GM21423 (cell line): Measurements from ENCODE around the gene PARD3.
"Not testable (repeated sequence)": the region's sequence is repeated elsewhere in the genome, so short reads cannot be mapped to it uniquely, and the experiment has no call there.

Experiments used
- ATAC-seq: cut with Tn5 transposase; IDR thresholded peaks from one replicate; pipeline ENCODE4 v1.9.1; 2021; ENCODE audit warnings: mild to moderate bottlenecking, moderate library complexity; ENCODE audit not compliant: unreplicated experiment

The PARD3 gene

DNA sequence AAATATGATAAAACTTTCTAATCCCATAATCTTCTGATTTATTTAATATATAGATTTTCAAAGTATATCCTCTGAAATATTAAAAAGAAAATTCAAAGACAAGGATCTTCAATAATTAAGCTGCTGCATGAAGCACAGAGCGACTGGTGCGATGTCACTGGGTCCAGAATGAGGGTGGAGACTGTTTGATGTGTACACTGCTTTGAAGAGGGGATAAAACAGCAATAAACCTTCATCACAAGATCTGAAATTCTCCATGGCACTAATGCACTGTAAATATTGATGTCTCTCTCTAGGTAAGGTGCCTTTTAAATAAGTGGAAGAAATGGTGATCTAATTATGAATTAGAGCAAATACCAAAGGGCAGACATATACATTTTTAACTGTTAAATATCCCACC is 337.8 kb downstream of the PARD3 start:
- no peak for ATAC-seq

DNA sequence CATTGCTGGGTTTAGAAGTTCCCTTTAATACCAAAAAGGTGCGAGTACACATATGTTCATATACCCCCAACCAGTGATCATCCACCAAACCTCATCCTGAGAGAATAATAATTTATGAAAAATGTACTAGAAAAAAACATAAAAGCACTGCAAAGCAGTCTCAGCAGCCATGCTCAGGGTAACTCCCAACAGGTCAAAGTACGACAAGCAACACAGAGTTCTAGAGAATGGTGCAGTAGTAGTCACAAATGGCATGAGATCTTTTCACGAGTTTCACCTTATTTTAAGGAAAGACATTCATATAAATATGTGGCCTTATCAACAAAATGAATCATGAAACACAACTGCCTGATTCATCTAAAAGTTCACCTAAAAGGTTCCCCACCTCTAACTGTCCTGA is 338.5 kb downstream of the PARD3 start:
- no peak for ATAC-seq

DNA sequence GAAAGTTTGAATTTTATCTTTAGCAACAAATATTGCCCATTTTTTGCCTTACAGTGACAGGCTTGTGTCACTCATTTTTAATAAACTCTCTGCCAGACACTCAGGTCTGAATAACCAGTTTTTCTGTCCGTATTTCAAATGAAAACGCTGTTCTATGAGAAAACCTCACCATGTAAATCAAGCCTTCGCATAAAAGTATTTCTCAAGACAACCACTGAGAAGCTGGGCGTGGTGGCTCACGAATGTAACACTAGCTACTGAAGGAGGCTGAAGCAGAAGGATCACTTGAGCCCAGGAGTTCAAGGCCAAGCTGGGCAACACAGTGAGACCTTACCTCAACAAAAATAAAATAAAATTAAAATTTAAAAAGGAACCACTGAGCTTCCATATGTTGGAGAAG is 339.3 kb downstream of the PARD3 start:
- no peak for ATAC-seq

DNA sequence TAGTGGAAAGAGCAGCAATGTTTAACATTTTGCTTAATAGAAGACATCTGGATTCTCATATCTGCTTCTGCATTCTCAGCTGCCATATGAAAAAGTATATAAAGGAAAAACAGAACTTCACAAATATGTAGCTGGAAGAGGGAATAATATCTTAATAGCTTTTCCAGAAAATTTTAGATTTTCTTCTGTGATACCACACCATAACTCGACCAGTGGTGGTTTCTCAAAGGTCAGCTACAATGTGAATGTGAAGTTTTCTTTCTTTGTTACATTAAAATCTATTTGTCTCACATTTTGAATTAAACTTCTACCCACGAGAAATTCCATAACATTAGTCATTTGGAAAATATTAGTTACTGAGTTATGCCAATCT is 339.8 kb downstream of the PARD3 start:
- no peak for ATAC-seq

DNA sequence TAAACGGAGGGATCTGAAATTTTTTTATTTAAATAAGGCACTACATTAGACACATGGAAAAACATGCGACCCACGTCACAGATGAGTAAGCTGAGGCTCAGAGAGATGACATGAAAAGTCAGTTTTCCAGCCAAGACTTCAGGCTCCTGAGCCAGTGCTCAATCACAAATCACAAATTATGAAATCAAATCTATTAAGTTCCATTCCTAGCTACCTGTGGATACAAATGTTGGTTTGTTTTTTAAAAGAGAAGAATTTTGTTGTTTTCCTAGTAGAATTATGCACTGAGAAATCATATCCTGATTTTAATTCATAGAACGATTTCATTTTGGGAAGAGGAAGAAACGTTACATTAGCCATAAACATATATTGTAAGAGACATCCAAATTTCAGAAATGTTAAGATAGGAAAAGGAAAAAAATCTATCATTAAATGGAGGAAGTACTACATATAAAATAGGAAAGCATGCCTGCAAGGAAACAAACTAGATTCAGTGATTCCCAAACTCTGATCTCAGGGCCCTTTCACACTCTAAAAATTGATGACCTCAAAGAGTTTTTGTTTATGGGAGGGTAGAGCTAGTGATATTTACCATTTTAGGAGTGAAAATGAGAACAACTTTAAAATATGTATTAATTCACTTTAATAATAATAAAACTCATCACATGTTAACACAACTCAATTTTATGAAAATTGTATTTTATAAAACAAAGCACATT is 340.4 kb downstream of the PARD3 start:
- ATAC-seq = no peak

DNA sequence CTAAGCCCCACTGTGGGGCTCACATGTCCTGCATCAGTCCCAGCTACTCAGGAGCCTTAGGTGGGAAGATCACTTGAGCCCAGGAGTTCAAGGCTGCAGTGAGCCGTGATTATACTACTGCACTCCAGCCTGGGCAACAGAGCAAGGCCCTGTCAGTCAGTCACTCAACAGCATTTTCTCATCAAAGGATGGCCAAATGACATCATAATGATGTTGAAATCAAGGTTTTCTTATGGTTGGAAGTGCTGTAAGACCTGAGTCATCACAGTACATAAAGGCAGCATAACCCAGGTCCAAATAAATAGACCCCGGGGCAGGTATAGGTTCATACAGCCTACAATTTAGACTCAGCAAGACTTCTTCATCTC is 341.1 kb downstream of the PARD3 start:
- ATAC-seq = no peak

DNA sequence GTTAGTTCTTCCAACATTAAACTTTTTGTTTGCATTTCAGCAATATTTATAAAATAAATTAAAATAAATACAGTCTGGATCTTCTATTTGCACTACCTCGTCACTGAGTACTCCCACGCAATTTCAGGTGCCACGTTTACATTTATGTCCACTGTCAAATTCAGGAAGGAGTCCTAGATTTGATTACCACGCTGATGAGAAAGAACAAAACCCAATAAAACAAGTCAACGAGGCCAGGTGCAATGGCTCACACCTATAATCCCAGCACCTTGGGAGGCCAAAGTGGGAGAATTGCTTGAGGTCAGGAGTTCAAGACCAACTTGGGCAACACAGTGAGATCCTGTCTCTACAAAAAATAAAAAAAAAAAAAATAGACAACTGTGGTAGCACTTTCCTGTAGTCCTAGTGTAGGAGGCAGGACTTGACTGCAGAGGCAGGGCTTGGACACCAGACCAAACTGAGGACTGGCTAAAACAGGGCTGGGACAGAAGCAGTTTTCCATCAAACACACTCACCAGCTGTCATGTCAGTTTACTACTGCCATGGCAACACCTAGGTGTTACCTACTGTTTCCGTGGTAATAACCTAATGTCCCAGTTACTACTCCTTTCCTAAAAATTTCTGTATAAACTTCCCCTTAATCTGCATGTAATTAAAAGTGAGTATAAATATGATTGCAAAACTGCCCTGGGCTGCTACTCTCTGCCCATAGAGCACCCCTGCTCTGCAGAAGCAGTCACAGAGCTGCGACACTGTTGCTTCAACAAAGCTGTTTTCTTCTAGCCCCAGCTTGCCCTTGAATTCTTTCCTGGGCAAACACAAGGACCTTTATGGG is 341.7 kb downstream of the PARD3 start:
- ATAC-seq = no peak

DNA sequence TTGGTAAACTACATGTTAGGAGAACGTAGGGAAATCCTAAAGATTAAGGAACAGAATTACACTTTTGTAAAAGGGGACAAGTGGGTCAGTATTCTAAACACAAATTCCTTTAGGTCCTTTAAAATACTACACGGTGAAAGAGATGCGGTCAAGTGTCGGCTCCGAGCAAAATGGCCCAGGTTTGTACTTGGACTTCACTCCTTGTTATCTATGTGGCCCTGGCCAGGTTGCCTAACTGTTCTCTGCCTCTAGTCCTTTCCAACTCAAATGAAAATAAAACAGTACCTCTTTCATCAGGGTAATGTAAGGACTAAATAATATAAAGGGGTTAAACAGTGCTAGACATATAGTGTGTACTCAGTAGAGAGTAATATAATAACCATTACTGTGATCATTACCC is 344.8 kb downstream of the PARD3 start:
- ATAC-seq = no peak

DNA sequence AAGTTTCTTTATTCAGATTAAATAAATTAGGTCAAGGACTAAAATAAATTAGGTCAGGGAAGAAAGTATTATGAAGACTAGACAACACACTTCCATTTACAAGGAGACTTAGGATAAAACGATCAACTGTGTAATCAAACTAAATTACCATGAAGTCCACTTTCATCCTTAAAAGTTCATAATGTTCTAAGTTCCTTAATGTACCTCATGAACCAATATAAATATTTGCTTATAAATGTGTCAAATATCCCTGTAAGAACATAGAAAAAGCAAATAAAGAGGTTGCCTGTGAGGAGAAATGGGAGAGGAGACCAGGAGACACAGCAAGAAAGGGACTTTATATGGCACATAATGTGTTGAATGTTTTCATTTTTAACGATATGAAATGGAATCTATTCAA is 345.6 kb downstream of the PARD3 start:
- ATAC-seq = no peak

DNA sequence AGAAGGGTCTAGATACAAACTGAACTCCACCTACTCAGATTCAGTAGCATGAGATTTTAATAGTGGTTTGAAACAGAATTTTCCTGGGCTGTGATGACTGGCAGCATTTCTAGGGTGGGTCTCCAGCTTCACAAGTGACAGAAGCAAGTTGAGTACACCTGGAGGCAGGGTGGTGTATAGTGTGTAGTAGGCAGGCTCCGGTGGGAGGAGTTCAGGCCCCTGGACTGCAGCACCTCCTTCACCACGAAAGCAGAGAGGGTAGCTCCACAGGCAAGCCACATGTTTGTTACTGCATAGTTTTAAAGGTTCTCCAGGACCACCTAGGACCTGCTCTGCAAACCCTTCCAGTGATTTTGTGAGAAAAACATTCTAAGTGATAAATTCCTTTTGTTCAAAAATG is 347.2 kb downstream of the PARD3 start:
- no peak for ATAC-seq

DNA sequence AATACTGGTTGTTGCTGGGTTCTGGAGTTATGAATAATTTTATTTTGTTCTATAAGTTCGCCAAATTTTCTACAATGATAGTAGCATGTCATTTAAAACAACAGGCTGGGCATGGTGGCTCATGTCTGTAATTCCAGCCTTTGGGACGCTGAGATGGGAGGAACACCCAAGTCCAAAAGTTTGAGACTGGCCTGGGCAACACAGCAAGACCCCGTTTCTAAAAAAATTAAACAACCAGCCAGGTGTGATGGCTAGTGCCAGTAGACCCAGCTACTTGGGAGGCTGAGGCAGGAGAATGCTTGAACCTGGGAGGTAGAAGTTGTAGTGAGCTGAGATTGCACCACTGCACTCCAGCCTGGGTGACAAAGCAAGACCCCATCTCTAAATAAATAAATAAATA is 347.7 kb downstream of the PARD3 start:
- ATAC-seq = no peak

DNA sequence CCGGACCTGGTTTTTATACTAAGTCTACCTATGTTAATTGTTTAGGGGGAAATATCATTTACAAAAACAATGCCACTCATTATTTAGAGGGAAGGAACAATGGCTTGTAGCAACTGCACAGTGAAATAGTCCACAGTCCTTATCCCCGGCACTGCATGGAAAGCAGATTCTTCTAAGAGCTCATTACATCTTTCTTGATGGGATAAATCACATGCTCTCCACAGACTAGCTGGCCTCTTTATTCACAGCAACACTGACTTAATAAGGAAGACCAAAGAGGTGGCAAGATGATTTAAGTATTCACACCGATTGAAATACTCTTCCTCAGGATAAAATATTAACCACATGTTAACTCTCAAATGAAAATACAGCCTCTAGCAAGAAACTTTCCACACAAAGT is 349.4 kb downstream of the PARD3 start:
- ATAC-seq = no peak

DNA sequence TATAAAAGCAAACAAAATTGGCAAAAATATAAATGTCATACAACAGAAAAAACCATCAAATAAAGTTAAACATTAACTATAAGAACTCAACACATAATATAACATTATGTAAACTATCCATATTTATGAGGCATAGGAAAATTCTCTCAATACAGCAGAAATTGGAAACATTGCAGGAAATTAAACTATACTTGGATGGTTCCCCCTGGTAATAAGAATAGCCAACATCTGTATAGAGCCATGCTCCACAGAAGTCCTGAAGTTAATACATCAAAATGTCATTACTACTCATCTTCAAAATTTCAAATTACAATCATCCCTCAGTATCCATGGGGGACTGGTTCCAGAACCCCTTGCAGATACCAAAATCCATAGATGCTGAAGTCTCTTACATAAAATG is 350.5 kb downstream of the PARD3 start:
- no peak for ATAC-seq

DNA sequence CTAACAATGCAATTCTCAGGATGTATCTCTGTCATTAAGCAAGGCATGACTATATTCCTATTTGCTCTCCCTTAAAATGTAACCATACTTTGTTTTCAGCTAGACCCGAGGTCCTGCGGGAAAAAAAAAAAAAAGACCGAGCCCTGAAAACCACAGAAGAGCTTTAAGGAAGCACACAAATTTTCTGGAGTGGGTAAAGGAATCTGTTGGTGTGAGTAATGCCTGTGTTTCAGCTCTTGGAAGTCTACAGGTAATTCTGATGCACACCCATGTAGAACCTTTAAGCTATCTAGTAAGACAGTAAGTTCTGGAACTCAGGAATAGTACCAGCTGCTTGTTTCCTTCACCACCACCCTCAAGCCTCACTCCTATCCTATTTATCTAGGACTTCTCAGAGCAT is 351.1 kb downstream of the PARD3 start:
- ATAC-seq = no peak

DNA sequence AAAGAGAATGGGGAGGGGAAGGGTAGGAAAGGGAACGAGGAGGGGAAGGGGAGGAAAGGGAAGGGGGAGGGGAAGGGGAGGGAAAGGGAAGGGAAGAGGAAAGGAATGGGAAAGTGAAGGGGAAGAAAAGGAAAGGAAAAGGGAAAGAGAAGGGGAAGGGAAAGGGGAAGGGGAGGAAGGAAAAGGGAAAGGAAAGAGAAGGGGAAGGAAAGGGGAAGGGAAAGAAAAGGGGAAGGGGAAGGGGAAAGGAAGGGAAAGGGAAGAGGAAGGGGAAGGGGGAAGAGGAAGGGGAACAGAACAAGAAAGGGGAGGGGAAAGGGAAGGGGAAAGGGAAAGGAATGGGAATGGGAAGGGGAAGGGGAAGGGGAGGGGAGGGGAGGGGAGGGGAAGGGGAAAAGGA is 352.1 kb downstream of the PARD3 start:
- no peak for ATAC-seq

DNA sequence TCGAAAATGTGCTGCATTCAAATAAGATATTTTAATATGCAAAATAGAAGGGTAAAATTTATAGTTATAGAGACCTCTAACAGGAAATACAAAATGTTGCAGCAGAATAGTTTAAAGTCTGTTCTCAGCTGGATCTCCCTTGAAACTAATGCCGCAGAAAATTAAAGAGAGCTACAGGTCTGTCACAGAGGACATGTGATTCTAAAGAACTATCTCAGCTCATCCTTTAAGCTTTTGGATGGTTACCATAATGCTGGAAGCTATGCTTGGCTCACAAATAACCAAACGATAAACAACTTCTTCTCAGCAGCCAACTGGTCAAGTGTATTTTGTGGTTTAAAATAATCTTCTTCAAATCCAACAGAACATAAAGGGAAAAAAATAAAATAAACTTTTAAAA is 353.0 kb downstream of the PARD3 start:
- no peak for ATAC-seq

DNA sequence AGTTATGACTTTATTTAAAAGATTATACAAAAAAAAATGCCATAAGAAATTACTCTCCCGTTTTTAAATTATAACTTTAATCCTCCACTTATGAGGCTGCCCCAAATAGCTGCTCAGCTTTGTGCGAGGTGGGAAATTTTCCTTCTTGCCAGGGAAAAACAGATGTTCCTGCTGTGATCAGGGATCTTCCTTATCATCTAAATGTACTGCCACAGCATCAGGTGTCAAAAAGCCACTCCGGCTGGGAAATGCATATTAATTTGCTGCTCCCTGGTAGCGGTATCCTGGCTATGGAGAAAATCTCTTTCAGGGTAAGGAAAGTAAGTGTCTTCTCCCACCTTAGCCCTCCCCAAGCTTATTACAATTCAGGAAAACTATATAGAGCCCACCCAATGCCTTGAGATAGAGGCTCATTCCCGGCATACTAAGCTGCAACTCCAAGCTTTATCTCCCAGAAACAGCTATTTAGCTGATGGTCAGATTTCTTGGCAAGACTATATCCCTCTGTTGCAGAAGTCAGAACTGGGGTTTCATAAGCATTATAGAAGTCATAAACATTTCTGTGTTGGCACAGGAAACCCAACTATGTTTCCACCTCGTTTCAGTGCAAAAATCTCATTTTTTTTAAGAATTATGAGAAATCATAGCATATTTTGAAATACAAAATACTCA is 360.4 kb downstream of the PARD3 start:
- no peak for ATAC-seq

DNA sequence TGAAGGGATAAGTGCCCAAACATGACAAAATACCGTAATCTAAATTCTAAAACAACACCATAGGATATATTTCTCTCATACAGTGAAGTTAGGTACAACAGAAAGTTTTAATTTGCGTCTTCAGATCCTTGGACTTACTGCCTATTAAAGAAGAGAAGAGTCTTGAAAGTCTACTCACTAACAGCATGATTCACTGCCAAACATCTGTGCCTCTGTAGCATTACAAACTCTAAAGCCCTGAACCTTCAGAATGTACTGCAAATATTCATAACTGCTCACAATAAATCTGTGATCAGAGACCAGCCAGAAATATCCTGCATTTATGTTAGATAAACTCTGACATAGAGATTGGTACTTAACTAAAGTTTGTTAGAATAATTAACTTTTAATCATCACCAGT is 365.3 kb downstream of the PARD3 start:
- no peak for ATAC-seq

DNA sequence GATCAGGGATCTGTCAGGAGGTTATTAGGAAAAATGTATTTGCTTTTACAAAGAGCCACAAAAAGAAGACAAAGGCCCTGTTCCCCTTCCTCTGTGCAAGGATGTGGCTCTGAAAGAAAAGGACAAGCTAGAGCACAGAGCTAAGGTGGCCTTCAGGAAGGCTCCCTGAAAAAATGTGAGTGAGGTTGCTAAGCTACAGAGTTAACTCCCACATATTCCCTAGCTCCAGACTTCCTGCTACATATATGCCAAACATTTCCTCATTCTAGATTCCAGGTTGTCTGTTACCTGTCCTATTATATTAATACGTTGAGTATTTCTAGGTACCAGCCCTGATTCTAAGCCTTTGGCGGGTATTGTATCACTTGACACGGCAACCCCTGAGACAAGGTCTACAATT is 369.0 kb downstream of the PARD3 start:
- no peak for ATAC-seq

DNA sequence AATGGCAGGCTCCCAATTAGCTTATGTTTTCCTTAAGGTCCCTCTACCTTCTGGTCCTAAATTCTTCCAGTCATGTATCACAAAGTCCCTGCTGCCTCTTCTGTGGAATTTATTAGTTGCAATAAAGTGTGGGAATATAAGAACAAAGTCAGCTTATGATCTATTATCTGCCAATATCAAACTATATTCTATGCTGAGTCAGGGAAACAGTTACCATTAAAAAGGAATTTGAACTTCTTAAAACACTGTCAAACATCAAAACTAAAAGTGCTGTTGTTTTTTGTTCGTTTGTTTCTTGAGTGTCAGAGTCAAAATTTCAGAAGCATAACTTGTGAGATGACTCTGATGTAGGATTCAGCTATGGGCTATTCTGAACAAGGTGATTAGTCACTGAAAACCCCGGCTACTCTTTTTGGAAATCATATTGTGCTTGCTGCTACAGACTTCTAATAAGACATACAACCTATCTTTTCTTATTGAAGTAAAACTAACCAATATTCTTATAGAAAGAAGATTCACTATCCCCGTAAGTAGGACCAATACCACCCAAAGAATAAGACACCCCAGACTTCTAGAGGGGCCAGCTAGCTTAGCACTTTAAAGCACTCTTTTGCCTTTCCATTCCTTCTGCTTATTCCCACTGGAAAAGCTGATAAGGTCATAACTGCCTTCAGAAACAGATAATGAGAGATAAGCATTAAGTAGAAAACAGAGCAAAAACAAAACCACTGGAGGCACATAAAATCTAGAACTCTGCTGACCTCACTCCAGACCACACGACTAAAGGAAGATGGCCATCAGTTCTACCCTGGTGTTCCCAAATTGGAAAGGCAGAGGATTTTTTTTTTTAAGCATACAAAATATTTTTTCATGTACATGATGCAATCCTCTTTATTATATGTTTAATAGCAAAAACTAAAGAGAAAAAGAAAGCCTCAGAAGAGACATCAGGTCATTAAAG is 370.6 kb downstream of the PARD3 start:
- no peak for ATAC-seq

DNA sequence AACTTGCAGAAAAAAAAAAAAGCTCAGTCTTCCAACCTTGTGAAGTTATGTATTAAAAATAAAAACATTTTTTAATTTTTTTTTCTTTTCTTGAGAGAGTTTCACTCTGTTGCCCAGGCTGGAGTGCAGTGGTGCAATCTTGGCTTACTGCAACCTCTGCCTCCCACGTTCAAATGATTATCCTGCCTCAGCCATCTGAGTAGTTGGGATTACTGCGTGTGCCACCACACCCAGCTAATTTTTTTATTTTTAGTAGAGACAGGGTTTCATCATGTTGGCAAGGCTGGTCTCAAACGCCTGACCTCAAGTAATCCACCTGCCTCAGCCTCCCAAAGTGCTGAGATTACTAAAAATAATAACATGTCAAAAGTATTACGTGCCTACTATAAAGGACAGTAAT is 375.7 kb downstream of the PARD3 start:
- ATAC-seq = not testable (repeated sequence)
